Stimulated activated CD8-positive, alpha-beta memory T cell treated with anti-CD3 and anti-CD28 coated beads, Interleukin-15, amount 100 ng/mL, for 24 hours (primary cell): ENCODE measurements around the gene CPTP.

Source experiments
- DNase-seq: peaks from one replicate; pipeline ENCODE4 v3.0.0-alpha.2; 2020; ENCODE audit warnings: low read depth

CPTP gene

GRCh38 chr1:1292442-1292779 lies 32.2 kb upstream of the CPTP start:
- DNase-seq = no peak

GRCh38 chr1:1292851-1293250 lies 31.8 kb upstream of the CPTP start:
- DNase-seq = no peak

- DNase-seq = no peak
Measured at GRCh38 chr1:1293263-1294249, 31.0 kb upstream of the CPTP start.

- DNase-seq = no peak
Measured at GRCh38 chr1:1294250-1294890, 30.2 kb upstream of the CPTP start.

GRCh38 chr1:1295154-1295923 lies 29.3 kb upstream of the CPTP start:
- DNase-seq = no peak

GRCh38 chr1:1296070-1297061 lies 28.2 kb upstream of the CPTP start:
- DNase-seq = no peak

- DNase-seq = no peak
Measured at GRCh38 chr1:1297802-1298424, 26.7 kb upstream of the CPTP start.

GRCh38 chr1:1298861-1299685 lies 25.5 kb upstream of the CPTP start:
- DNase-seq = no peak

- DNase-seq = no peak
Measured at GRCh38 chr1:1299686-1300351, 24.8 kb upstream of the CPTP start.

GRCh38 chr1:1300352-1300739 lies 24.3 kb upstream of the CPTP start:
- no peak for DNase-seq

- DNase-seq = no peak
Measured at GRCh38 chr1:1302006-1302430, 22.6 kb upstream of the CPTP start.

- no peak for DNase-seq
Measured at GRCh38 chr1:1302951-1303509, 21.6 kb upstream of the CPTP start.

GRCh38 chr1:1303736-1304135 lies 20.9 kb upstream of the CPTP start:
- no peak for DNase-seq

GRCh38 chr1:1304331-1305299 lies 20.0 kb upstream of the CPTP start:
- DNase-seq = no peak

- DNase-seq = no peak
Measured at GRCh38 chr1:1305300-1306069, 19.1 kb upstream of the CPTP start.

- DNase-seq = no peak
Measured at GRCh38 chr1:1306070-1306660, 18.4 kb upstream of the CPTP start.
